SH-SY5Y (cell line): ENCODE measurements around the gene DNAH10.

Source experiments
- GATA2 ChIP-seq: IDR thresholded peaks from 2 replicates; pipeline ENCODE4 v1.6.1; 2011; ENCODE audit warnings: mild to moderate bottlenecking, low read depth, low read length
- GATA3 ChIP-seq: IDR thresholded peaks from 2 replicates; pipeline ENCODE4 v1.6.1; 2011; ENCODE audit warnings: low read depth, mild to moderate bottlenecking, low read length, moderate library complexity

- TF ChIP-seq GATA2 (no peak), GATA3 (no peak)
Observed at GRCh38 chr12:123743002-123743401, 19.1 kb upstream of the DNAH10 start.
